Endodermal cell (in vitro differentiated cells): ENCODE results near the gene ATP2A3. TPM values are rescaled to one million over a fixed set of nuclear protein-coding genes. Genes with fewer than 3 reads are reported as not detected.

Source experiments
- DNase-seq: peaks from one replicate; pipeline ENCODE4 v3.0.0-alpha.2; 2017
- H3K27ac ChIP-seq: 2 replicates; pipeline ENCODE4 v1.5.1; 2013; ENCODE audit warnings: mild to moderate bottlenecking, low read depth, low read length, moderate library complexity
- H3K27me3 ChIP-seq: 2 replicates; pipeline ENCODE4 v1.6.1; 2013; ENCODE audit warnings: mild to moderate bottlenecking, low read length, moderate library complexity; ENCODE audit not compliant: insufficient read depth, control insufficient read depth, poor library complexity, severe bottlenecking
- H3K36me3 ChIP-seq: 2 replicates; pipeline ENCODE4 v1.7.0; 2013; ENCODE audit warnings: mild to moderate bottlenecking, low read length, moderate library complexity; ENCODE audit not compliant: control insufficient read depth, insufficient read depth
- H3K4me1 ChIP-seq: one replicate; pipeline ENCODE4 v1.7.0; 2013; ENCODE audit warnings: low read length; ENCODE audit not compliant: control insufficient read depth, insufficient read depth
- H3K4me3 ChIP-seq: 2 replicates; pipeline ENCODE4 v1.5.1; 2013; ENCODE audit warnings: mild to moderate bottlenecking, low read length, moderate library complexity
- H3K9ac ChIP-seq: 2 replicates; pipeline ENCODE4 v1.6.1; 2013; ENCODE audit warnings: mild to moderate bottlenecking, low read length, moderate library complexity; ENCODE audit not compliant: poor library complexity, severe bottlenecking; ENCODE audit errors: extremely low read depth
- H3K9me3 ChIP-seq: 2 replicates; pipeline ENCODE4 v1.6.1; 2013; ENCODE audit warnings: mild to moderate bottlenecking, low read length, moderate library complexity; ENCODE audit not compliant: control insufficient read depth
- H3K27ac Mint-ChIP-seq: 2 replicates; pipeline ENCODE4 v1.8.0; 2020; ENCODE audit warnings: mixed read lengths
- H3K27me3 Mint-ChIP-seq: 2 replicates; pipeline ENCODE4 v1.8.0; 2021; ENCODE audit warnings: mild to moderate bottlenecking, mixed read lengths; ENCODE audit not compliant: insufficient read depth
- H3K36me3 Mint-ChIP-seq: 2 replicates; pipeline ENCODE4 v1.8.0; 2020; ENCODE audit warnings: low read depth, mixed read lengths
- H3K4me1 Mint-ChIP-seq: 2 replicates; pipeline ENCODE4 v1.8.0; 2020; ENCODE audit warnings: mixed read lengths
- H3K4me3 Mint-ChIP-seq: 2 replicates; pipeline ENCODE4 v1.8.0; 2020; ENCODE audit warnings: mild to moderate bottlenecking, moderate library complexity, mixed read lengths
- H3K9me3 Mint-ChIP-seq: 2 replicates; pipeline ENCODE4 v1.8.0; 2020; ENCODE audit warnings: mild to moderate bottlenecking, mixed read lengths
- WGBS, 2 experiments: methylation state at CpG; one replicate each; pipeline versions ENCODE4 v1.1.5 to v1.1.7; 2013; ENCODE audit warnings: missing lambda C conversion rate in 2 of 2, mixed read lengths in 1 of 2; ENCODE audit not compliant: insufficient coverage in 1 of 2, insufficient read length in 1 of 2; 5-methylcytosine and 5-hydroxymethylcytosine counted together
- total RNA-seq, 2 donors: library from RNA; stranded (reverse); fragmentation: NEBNext Ultra II Directional in 1 of 2; extraction: Animal tissue kit (Norgen Biotek cat#: 25700) in 1 of 2; gene quantifications; 2 replicates in 1 of 2; 3 replicates in 1 of 2; pipeline ENCODE4 v1.2.1, GENCODE V29; 2021
- TF ChIP-seq, protein P1 (sequence below): fragments of 200-600 bp; sonication (generic); conservative IDR thresholded peaks from 2 replicates; pipeline ENCODE4 v1.5.0; 2021; ENCODE audit warnings: antibody characterized with exemption, mild to moderate bottlenecking

Gene ATP2A3
- total RNA-seq, 2 donors from 2014 or later, result 1.4 to 3.7 TPM

DNA sequence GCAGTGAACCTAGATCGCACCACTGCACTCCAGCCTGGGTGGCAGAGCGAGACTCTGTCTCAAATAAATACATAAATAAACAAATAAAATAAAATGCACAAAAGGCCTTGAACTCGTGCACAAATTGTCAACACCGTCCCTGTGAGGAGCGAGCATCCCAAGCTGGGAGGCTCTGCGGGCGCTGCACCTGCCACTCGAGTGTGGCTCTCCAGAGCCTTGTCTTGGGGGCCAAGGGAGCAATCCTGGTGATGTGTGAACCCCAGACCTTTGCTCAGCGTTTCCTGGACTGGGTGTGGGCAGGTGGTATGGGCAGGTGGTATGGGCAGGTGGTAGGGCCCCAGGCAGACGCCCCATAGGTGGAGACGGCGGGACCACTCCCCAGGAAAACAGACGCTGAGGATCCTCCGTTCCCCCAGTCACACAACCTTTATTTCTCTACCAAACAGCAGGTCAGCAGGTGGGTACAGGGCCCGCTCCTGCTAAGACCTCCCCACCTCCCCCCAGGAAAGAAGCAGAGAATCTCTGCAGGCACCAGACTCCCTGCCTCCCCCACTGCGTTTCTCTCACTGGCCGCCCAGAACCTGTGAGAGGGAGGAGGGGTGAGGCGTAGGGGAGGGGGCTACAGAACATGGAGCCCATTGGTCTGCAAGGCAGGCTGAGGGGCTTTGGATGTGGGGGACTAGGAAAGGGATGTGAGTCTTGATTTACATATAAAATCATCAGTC is 40.6 kb downstream of the ATP2A3 start:
- no peak overlapping the region for H3K9ac ChIP-seq
- no peaks in the 10 kb centered on the region for H3K9me3 ChIP-seq
- no peaks in the 10 kb centered on the region for H3K27me3 ChIP-seq
- no peak for DNase-seq
- Mint-ChIP-seq H3K9me3 (no peaks in the 10 kb centered on the region), H3K27me3 (no peaks in the 10 kb centered on the region), H3K4me1 (peaks cover 9% of the 10 kb centered on the region), H3K4me3 (no peak overlapping the region), H3K27ac (no peak overlapping the region), H3K36me3 (no peaks in the 10 kb centered on the region)
- no peaks in the 10 kb centered on the region for H3K4me1 ChIP-seq
- TF ChIP-seq, protein P1, sequence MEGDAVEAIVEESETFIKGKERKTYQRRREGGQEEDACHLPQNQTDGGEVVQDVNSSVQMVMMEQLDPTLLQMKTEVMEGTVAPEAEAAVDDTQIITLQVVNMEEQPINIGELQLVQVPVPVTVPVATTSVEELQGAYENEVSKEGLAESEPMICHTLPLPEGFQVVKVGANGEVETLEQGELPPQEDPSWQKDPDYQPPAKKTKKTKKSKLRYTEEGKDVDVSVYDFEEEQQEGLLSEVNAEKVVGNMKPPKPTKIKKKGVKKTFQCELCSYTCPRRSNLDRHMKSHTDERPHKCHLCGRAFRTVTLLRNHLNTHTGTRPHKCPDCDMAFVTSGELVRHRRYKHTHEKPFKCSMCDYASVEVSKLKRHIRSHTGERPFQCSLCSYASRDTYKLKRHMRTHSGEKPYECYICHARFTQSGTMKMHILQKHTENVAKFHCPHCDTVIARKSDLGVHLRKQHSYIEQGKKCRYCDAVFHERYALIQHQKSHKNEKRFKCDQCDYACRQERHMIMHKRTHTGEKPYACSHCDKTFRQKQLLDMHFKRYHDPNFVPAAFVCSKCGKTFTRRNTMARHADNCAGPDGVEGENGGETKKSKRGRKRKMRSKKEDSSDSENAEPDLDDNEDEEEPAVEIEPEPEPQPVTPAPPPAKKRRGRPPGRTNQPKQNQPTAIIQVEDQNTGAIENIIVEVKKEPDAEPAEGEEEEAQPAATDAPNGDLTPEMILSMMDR, result no peak
- no peak overlapping the region for H3K27ac ChIP-seq
- WGBS, 2 experiments, result 92 to 99% methylated on average over 7 to 18 of the region's 18 CpGs
- no peaks in the 10 kb centered on the region for H3K36me3 ChIP-seq
- H3K4me3 ChIP-seq, result no peak overlapping the region

GRCh38 chr17:3922765-3923164 is 41.5 kb downstream of the ATP2A3 start:
- H3K36me3 ChIP-seq, result no peaks in the 10 kb centered on the region
- no peaks in the 10 kb centered on the region for H3K36me3 Mint-ChIP-seq
- H3K4me3 Mint-ChIP-seq, result no peak overlapping the region
- H3K9ac ChIP-seq, result no peak overlapping the region
- H3K4me3 ChIP-seq, result no peak overlapping the region
- no peaks in the 10 kb centered on the region for H3K9me3 Mint-ChIP-seq
- no peak overlapping the region for H3K27ac ChIP-seq
- no peaks in the 10 kb centered on the region for H3K27me3 Mint-ChIP-seq
- WGBS, 2 experiments, result 96 to 100% methylated on average over 2 to 7 of the region's 7 CpGs
- no peaks in the 10 kb centered on the region for H3K27me3 ChIP-seq
- H3K27ac Mint-ChIP-seq, result no peak overlapping the region
- H3K4me1 Mint-ChIP-seq, result peaks cover 9% of the 10 kb centered on the region
- no peak for DNase-seq
- H3K9me3 ChIP-seq, result no peaks in the 10 kb centered on the region
- H3K4me1 ChIP-seq, result no peaks in the 10 kb centered on the region
- TF ChIP-seq, protein P1, result no peak

GRCh38 chr17:3921502-3922319 is 42.5 kb downstream of the ATP2A3 start:
- Mint-ChIP-seq H3K4me1 (peaks cover 9% of the 10 kb centered on the region), H3K4me3 (no peak overlapping the region), H3K9me3 (no peaks in the 10 kb centered on the region), H3K27me3 (no peaks in the 10 kb centered on the region), H3K27ac (no peak overlapping the region), H3K36me3 (no peaks in the 10 kb centered on the region)
- Histone ChIP-seq H3K4me1 (no peaks in the 10 kb centered on the region), H3K4me3 (no peak overlapping the region), H3K27ac (no peak overlapping the region), H3K9me3 (no peaks in the 10 kb centered on the region), H3K9ac (no peak overlapping the region), H3K27me3 (no peaks in the 10 kb centered on the region), H3K36me3 (no peaks in the 10 kb centered on the region)
- WGBS, 2 experiments, result 93 to 95% methylated on average over 15 to 27 of the region's 27 CpGs
- TF ChIP-seq, protein P1, result no peak
- DNase-seq, result no peak
